IPS-18c (cell line): ENCODE data around the gene SH3BGRL2.
"Not testable (repeated sequence)": the region's sequence is repeated elsewhere in the genome, so short reads cannot be mapped to it uniquely, and the experiment has no call there.

Experiments
- H3K4me3 ChIP-seq: 2 replicates; pipeline ENCODE4 v1.7.0; 2013; ENCODE audit warnings: low read depth, mild to moderate bottlenecking, low read length, moderate library complexity; ENCODE audit not compliant: insufficient read depth
- H3K9me3 ChIP-seq: one replicate; pipeline ENCODE4 v1.6.1; 2013; ENCODE audit warnings: mild to moderate bottlenecking, low read length, moderate library complexity; ENCODE audit not compliant: control insufficient read depth, insufficient read depth

The SH3BGRL2 gene

DNA sequence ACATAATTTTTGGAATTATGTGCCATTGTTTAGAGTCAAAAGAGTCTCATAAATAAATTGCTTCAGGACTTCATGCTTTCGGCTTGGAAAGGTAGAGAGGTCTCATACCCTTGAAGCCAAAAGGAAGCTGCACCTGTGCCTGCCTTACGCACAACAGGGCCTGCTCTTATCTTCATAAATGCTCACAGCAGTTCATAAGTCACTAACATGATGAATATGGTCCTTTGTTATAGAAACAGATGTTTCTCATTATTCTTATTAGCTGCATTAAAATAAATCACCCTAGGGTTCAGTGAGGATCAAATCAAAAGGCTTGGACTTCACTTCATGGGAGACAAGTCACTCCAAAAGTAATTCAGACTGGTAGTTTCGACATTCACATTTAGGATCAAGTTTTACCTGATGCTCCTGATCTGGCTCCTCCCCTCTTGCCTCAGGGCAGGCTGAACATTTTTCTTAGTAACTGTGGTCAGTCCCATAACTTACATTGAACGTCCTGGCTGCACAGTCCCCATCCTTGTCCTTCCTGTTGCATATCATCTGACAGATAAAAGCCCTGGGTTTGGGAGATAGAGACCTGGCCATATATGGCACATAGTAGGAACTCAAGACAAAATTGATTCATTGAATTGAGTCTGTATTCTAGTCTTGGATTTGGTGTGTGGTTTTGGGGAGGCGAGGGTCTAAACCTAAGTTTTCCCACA is 20.7 kb upstream of the SH3BGRL2 start:
- H3K9me3 ChIP-seq: no peaks in the 10 kb centered on the region
- no peak overlapping the region for H3K4me3 ChIP-seq

GRCh38 chr6:79612457-79612856 is 18.7 kb upstream of the SH3BGRL2 start:
- H3K4me3 ChIP-seq: no peak overlapping the region
- no peaks in the 10 kb centered on the region for H3K9me3 ChIP-seq

- no peaks in the 10 kb centered on the region for H3K9me3 ChIP-seq
- no peak overlapping the region for H3K4me3 ChIP-seq
These were observed 18.2 kb upstream of the SH3BGRL2 start for GRCh38 chr6:79612918-79613317.

- H3K4me3 ChIP-seq: no peak overlapping the region
- H3K9me3 ChIP-seq: no peaks in the 10 kb centered on the region
These were observed 17.2 kb upstream of the SH3BGRL2 start for GRCh38 chr6:79613912-79614311.

DNA sequence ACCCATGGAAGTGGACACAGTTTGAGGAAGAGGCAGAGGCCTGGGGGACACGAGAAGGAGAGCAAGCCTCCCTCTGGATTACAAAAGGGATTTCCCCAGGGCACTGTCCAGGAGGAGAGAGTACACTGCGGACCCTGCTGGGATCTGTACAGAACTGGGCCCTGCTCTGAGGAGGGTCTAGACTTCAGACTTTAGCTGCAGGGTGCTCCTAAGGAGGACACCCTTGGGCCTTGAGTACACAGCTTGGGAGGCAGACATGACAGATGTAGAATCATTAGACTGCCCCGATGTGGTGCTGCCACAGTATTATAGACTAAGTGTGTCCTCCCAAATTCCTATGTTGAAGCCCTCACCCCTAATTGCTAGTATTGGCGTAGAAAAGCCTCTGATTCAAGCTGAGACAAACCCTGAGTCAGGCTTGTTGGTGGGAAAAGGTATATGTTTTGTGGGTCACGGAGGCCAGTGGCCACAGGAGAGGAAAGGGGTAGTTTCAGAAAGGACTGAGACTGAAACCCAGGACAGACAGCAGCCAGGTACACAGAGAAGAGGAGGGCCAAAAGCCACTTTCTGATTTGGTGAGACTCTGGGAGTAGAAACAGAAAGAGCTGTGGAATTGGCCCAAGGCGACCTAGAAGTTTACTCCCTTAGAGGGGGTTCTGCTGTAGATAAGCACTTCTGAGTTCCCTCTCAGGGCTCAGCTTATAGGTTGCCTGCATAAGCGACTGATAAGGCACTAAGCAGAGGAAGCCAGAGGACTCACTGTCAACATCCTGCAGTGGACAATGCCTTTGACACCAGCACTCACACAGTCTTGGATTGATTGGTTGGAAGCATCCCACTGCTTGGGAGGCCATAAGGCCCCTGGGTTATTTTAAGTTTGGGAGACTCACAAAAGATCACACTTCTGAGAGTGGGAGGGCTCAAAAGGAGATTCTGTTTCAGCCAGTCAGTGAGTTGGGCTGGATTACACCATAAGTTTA is 16.5 kb upstream of the SH3BGRL2 start:
- no peak overlapping the region for H3K4me3 ChIP-seq
- no peaks in the 10 kb centered on the region for H3K9me3 ChIP-seq

GRCh38 chr6:79617518-79617941 is 13.6 kb upstream of the SH3BGRL2 start:
- Histone ChIP-seq H3K4me3 (no peak overlapping the region), H3K9me3 (no peaks in the 10 kb centered on the region)

GRCh38 chr6:79618425-79618824 is 12.7 kb upstream of the SH3BGRL2 start:
- H3K4me3 ChIP-seq, H3K9me3 ChIP-seq: not testable (repeated sequence)

DNA sequence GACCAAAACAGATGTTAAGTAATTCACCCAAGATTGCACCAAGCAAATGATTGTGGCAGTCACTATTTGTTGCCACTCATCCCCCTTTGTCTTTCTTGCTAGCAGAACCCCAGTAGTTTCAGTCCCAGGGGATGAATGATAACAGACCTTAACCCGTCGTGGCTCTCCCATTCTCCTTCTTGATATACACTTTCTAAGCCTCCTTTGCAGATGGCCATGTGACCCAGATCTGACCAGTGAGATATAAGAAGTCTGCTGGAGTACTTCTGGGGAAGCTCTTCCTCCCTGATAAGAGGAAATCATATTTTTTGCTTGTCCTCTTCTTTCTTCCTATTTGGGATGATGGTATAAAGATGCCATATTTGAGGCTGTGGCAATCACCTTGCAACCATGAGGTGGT is 9.6 kb upstream of the SH3BGRL2 start:
- Histone ChIP-seq H3K4me3 (no peak overlapping the region), H3K9me3 (no peaks in the 10 kb centered on the region)

- no peaks in the 10 kb centered on the region for H3K9me3 ChIP-seq
- H3K4me3 ChIP-seq: no peak overlapping the region
These were observed 8.8 kb upstream of the SH3BGRL2 start for GRCh38 chr6:79622364-79622763.

DNA sequence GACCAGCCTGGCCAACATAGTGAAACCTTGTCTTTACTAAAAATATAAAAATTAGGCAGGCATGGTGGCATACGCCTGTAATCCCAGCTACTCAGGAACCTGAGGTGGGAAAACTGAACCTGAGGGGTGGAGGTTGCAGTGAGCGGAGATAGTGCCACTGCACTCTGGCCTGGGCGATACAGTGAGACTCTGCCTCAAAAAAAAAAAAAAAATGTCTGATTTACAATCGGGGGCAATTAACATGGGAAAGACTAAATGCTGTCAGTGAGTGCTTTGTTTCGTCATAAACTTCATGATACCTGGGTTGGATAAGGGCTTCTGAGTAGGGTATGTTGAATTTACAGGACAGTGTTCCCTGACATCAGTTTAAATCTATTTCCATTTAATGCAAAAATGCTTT is 8.0 kb upstream of the SH3BGRL2 start:
- Histone ChIP-seq H3K4me3 (no peak overlapping the region), H3K9me3 (no peaks in the 10 kb centered on the region)

- Histone ChIP-seq H3K4me3 (no peak overlapping the region), H3K9me3 (no peaks in the 10 kb centered on the region)
These were observed 5.4 kb upstream of the SH3BGRL2 start for GRCh38 chr6:79625746-79626145.

DNA sequence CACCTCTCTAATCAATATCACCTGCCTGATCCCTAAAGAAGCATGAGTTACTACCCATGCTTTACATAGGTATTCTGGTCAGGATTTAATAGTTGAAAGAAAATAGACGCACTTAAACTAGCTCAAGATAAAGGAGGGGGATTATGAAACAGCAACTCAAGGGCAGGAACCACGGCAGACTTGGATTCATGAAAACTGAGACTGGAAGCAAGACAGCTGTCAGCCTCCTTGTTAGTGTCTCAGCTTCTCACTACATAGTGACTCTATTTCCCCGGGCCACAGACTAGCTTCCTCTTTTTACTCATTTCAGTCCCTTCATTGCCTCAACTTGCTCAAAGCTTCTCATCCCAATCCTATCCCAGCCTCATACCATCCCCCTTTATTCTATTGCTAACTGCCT is 4.3 kb upstream of the SH3BGRL2 start:
- no peaks in the 10 kb centered on the region for H3K9me3 ChIP-seq
- H3K4me3 ChIP-seq: no peak overlapping the region

DNA sequence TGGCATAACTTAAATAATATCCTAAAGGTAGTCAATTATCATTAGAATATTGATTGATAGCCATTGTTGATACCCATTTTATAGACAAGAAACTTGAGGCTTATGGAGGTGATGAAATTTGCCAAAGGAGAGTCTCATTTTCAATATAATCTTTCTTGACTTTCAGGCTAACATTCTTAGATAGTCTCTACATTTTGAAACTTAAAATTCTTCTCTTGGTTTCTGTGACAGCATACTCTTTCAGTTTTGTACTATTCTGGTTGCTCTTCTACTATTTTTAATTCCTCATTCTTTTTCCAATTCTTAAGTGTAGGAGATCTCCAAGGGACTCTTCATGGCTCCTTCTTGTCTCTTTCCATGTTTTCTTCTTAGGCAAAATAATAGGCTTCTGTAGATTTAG is 3.7 kb upstream of the SH3BGRL2 start:
- Histone ChIP-seq H3K9me3 (no peaks in the 10 kb centered on the region), H3K4me3 (no peak overlapping the region)

- H3K9me3 ChIP-seq: no peaks in the 10 kb centered on the region
- H3K4me3 ChIP-seq: no peak overlapping the region
These were observed 2.5 kb upstream of the SH3BGRL2 start for GRCh38 chr6:79628466-79629288.

DNA sequence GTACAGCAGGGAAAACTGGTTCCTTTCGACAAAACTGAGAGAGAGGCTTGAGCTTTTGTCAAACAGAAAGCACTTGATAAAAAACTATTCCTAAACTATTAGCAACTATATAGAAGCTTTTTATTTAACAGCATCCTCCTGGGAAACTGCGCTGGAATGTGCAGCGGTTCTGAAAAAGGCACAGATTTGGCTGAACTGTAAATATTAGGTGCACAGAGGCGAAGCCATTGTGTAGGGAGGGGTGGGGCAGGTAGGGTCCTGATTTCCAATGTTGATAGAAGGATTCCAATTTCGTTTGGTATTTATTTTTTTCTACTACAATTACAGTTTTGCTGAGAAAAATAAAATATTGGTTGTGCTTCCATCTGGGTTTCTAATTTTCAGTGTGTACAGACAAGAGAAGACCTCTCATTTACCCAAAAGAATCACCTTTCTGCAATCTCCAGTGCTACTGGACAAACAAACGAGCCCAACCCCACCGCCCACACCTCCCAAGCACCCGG is 698 bp upstream of the SH3BGRL2 start:
- H3K9me3 ChIP-seq: no peaks in the 10 kb centered on the region
- H3K4me3 ChIP-seq: peak overlapping the region; percentile 68

GRCh38 chr6:79631693-79632172 is 604 bp downstream of the SH3BGRL2 start:
- peak overlapping the region; percentile 68 for H3K4me3 ChIP-seq
- no peaks in the 10 kb centered on the region for H3K9me3 ChIP-seq

DNA sequence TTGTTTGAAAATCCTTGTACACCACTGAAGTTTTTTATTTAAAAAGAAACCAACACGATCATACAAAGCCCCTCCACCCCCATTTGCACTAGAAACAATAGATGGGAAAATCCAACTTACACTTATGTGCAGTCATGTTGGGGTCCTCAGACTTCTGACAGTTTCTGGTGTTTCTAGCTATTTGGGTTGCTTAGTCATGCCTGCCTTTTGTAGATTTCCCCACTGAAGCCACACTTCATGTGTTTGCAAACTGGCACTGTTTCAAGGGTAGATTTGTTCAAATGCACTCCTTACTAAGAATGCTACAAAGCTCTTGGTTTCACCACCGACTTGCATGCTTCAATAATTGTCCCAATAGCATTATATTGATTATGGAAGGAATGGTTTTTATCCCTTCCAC is 1.5 kb downstream of the SH3BGRL2 start:
- Histone ChIP-seq H3K4me3 (no peak overlapping the region), H3K9me3 (no peaks in the 10 kb centered on the region)
